Testis (tissue), 2 donors: ENCODE results near the gene CHN2.

Experiments used
- POLR2A ChIP-seq: fragments of 450-650 bp; IDR thresholded peaks from one replicate; pipeline ENCODE4 v1.6.1; 2017; ENCODE audit warnings: antibody characterized with exemption, mild to moderate bottlenecking, moderate library complexity
- TF ChIP-seq, protein P1 (sequence below), 3 experiments: fragments of 450-650 bp in 2 of 3; fragments of 200-600 bp in 1 of 3; sonication (generic) in 1 of 3; IDR thresholded peaks; one replicate each; pipeline ENCODE4 v1.5.1; 2016 to 2019; ENCODE audit warnings: antibody characterized with exemption in 3 of 3, mild to moderate bottlenecking in 2 of 3, moderate library complexity in 1 of 3

DNA sequence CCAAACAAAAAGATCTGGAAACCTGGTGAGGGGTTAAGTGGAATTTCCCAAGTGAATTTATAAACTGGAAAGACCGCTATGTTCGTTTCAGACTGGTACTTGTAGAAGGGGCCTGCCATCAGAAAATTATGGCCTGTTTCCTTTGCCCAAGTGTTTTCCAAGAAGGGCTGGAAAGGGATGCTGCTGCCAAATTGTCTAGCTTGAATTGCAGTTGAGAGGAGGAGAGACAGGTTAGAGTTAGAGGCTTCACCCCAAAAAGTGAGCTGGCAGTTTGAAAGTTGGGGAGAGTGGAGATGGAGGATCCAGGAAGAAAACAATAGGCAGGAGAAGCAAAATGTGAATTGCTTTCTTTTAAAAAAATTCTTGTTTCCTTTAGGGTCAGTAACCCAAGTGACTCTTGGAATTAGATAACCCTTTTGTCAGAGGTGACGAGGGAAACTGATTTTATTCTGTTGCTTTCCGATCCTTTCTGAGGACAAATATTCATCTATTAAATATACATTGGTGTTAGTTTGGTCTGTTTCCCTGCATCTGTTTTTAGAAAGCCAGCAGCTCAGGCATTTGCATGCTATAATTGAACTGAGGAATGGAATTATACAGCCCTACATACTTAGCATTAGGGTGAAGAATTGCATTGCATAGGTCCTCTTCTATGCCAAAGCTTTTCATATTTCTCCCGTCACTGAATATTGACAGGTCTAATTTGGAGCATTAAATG, 286.5 kb downstream of the CHN2 start:
- TF ChIP-seq, protein P1, sequence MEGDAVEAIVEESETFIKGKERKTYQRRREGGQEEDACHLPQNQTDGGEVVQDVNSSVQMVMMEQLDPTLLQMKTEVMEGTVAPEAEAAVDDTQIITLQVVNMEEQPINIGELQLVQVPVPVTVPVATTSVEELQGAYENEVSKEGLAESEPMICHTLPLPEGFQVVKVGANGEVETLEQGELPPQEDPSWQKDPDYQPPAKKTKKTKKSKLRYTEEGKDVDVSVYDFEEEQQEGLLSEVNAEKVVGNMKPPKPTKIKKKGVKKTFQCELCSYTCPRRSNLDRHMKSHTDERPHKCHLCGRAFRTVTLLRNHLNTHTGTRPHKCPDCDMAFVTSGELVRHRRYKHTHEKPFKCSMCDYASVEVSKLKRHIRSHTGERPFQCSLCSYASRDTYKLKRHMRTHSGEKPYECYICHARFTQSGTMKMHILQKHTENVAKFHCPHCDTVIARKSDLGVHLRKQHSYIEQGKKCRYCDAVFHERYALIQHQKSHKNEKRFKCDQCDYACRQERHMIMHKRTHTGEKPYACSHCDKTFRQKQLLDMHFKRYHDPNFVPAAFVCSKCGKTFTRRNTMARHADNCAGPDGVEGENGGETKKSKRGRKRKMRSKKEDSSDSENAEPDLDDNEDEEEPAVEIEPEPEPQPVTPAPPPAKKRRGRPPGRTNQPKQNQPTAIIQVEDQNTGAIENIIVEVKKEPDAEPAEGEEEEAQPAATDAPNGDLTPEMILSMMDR (IDR thresholded peaks at IDR 0.05): no peak
- no peak for TF ChIP-seq POLR2A
